NCI-H1048 (cell line): Measurements from ENCODE around the gene MRS2.
"Not testable (repeated sequence)": the region's sequence is repeated elsewhere in the genome, so short reads cannot be mapped to it uniquely, and the experiment has no call there.

ENCODE experiments used
- DNase-seq: peaks from one replicate; lab custom pipeline; 2025; lab: John Stamatoyannopoulos, UW

Gene MRS2

DNA sequence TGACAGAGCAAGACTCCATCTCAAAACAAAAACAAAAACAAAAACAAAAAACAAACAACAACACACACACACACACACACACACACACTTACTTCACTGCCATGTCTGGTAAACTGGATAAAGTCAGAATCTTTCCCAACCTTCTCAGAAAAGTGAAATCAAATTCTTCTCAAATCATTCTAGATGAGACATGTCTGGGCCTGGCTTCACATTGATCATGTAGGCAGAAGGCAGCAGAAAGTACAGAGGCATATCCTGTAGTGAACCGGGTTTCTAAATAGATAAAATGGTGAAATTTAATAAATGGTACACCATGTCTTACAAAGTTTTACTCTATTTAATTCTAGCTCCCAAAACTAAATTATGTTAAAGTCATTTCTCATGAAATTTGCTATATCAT, 14.9 kb upstream of the MRS2 start:
- no peak for DNase-seq

- no peak for DNase-seq
Observed at GRCh38 chr6:24391208-24391607, 11.5 kb upstream of the MRS2 start.

DNA sequence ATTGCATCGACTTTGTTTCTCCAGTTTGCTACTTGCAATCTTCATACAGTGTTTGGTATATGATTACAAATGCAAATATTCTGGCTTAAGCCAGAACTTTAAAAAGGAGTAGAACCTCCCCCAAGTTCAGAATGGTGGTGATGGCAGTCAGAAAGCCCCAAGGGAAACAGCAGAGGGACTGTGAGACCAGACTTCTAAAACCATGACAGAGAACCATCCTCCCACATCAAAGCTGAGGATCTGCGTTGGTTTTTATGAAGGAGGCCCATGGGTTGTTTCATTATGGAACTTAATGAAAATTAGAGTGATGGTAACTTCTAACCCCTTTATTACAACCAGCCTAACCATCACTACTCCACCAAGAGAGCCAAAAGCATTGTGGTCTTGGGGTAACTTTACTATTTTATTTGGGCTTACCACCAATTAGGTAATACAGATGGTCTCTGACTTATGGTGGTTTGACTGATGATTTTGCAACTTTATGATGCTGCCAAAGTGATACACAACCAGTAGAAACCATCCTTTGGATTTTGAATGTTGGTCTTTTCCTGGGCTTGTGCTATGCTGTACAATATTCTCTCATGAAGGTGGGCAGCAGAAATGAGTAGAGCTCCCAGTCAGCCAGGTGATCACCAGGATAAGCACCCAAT, 10.9 kb upstream of the MRS2 start:
- DNase-seq = no peak

GRCh38 chr6:24394061-24394779, 8.5 kb upstream of the MRS2 start:
- DNase-seq = no peak

GRCh38 chr6:24394780-24395437, 7.8 kb upstream of the MRS2 start:
- DNase-seq = no peak

GRCh38 chr6:24396824-24397223, 5.9 kb upstream of the MRS2 start:
- no peak for DNase-seq

- no peak for DNase-seq
Observed at GRCh38 chr6:24397631-24398030, 5.1 kb upstream of the MRS2 start.

DNA sequence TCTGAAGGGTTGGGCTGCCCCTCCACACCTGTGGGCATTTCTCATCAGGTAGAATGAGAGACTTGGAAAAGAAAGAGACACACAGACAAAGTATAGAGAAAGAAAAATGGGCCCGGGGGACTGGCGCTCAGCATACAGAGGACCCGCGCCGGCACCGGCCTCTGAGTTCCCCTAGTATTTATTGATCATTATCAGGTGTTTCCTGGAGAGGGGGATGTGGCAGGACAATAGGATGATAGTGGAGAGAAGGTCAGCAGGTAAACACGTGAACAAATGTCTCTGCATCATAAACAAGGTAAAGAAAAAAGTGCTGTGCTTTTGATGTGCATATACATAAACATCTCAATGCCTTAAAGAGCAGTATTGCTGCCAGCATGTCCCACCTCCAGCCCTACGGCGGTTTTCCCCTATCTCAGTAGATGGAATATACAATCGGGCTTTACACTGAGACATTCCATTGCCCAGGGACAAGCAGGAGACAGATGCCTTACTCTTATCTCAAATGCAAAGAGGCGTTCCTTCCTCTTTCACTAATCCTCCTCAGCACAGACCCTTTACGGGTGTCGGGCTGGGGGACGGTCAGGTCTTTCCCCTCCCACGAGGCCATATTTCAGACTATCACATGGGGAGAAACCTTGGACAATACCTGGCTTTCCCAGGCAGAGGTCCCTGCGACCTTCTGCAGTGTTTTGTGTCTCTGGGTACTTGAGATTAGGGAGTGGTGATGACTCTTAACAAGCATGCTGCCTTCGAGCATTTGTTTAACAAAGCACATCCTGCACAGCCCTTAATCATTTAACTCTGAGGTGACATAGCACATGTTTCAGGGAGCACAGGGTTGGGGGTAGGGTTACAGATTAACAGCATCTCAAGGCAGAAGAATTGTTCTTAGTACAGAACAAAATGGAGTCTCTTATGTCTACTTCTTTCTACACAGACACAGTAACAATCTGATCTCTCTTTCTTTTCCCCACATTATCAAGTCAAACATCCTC, 2.4 kb upstream of the MRS2 start:
- DNase-seq = not testable (repeated sequence)

DNA sequence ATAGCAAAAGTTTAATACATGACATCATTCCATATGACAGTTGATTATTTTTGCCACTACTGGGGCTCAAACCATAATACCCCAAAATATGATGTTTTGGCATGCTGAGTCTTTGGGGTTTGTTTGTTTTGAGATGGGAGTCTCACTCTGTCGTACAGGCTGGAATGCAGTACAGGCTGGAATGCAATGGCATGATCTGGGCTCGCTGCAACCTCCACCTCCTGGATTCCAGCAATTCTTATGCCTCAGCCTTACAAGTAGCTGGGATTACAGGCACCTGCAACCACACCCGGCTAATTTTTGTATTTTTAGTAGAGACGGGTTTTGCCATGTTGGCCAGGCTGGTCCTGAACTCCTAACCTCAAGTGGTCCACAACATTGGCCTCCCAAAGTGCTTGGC, 1.3 kb upstream of the MRS2 start:
- DNase-seq = no peak

DNA sequence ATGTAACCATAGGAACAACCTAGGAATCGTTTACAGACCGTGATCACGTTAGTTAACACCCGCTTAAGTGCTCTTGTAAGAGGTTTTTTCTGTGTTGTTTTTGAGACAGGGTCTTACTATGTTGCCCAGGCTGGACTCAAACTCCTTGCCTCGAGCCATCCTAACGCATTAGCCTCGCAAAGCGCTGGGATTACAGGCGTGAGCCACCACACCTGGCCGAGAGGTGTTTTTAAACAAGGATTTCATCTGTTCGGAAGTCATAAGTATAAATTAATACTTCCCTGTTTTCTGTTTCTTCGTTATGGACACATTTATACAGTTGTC, 727 bp downstream of the MRS2 start:
- DNase-seq = no peak

DNA sequence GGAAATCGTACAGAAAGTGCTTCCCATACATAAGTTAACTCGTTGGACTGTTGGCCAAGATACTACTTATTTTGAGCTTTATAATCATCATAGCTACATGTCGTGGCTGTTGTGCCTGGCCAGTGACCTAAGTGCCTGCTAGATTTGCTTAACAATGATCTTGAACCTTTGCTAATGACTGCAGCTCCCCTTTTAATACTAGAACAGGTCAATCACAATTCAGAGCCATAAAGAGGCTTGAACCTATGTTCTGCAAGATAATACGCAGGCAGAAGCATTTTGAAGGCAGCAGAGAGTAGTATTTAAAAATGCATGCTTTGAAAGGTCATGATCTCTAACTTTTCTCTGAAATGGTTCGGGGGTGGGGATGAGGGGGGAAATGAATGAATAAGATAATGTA, 2.5 kb downstream of the MRS2 start:
- DNase-seq = no peak

DNA sequence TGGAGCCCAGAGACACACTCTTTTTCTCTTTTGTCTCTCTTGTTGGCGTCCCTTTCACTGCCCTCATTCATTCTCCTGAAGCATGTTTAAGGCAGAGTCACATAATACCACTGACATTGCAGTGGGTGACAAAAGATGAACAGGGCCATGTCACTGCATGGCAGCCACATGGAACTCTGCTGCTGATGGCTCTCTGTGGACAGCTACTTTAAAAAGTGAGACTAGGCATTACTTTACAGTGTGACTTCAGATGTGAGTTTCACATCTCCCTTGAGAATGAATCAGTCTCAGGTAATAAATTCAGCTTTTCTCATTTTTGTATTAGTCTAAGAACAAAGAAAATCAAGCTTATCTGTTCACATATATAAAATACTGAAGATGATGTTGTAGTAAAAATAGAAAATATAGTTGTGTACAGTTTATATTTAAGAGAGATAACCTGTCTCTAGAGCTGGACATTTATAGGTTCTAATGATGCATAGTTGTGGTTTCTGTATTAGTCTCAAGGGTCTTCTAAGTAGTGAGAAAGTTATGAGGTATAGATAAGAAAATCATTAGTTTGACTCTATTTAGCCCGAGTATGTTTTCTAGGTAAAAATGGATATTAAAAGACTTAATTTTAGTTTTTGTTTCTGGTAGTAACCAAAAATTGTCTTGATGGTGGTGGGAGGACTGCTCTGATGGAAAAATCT, 6.1 kb downstream of the MRS2 start:
- no peak for DNase-seq

DNA sequence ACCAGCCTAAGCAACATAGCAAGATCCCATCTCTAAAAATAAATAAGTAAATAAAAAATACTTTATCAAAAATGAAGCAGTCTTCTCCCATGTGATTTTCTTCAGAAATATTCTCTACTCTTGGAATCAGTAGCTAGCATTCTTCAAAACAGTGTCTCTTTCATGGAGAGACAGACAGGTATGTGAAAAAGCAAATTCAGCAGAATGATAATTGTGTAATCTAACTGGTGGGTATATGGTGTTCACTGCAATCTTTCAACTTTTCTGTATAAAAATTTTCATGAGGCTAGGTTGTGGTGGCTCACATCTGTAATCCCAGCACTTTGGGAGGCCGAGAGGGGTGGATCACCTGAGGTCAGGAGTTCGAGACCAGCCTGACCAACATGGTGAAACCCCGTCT, 7.9 kb downstream of the MRS2 start:
- DNase-seq = no peak

DNA sequence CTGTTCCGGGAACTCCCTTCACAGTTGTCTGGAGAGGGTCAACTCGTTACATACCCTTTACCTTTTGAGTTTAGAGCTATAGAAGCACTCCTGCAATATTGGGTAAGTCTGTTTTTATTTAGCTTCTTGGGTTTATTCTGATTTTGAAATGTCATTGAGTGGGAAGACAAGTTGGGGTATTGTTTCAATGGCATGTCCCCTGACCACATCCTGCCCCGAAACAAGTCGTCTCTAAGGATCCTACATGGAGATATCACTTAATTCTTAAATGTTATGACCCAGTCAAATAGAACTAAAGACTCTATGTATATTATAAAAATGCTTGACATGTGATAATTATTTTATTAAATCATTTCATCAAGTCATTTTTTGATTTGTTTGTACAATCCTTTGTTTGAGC, 9.6 kb downstream of the MRS2 start:
- DNase-seq = no peak

DNA sequence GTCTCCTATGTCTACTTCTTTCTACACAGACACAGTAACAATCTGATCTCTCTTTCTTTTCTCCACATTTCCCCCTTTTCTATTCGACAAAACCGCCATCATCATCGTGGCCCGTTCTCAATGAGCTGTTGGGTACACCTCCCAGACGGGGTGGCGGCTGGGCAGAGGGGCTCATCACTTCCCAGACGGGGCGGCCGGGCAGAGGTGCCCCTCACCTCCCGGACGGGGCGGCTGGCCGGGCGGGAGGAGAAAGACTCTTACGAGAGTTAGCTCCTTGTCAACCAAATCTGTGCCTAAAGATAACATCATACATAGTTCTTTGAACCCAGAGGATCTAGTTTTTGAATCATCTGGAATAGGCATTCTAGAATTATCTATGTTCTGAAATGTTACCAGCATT, 11.8 kb downstream of the MRS2 start:
- not testable (repeated sequence) for DNase-seq

DNA sequence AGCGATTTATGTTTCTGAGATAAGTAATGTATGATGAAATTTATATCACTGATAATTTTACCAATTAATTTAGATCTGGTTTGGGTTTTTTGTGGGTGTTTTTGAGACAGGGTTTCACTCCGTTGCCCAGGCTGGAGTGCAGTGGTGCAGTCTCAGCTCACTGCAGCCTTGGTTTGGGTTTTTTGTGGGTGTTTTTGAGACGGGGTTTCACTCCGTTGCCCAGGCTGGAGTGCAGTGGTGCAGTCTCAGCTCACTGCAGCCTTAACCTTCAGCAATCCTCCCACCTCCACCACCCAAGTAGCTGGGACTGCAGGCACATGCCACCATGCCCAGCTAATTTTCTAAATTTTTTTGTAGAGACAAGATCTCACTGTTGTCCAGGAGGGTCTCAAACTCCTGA, 13.0 kb downstream of the MRS2 start:
- no peak for DNase-seq

DNA sequence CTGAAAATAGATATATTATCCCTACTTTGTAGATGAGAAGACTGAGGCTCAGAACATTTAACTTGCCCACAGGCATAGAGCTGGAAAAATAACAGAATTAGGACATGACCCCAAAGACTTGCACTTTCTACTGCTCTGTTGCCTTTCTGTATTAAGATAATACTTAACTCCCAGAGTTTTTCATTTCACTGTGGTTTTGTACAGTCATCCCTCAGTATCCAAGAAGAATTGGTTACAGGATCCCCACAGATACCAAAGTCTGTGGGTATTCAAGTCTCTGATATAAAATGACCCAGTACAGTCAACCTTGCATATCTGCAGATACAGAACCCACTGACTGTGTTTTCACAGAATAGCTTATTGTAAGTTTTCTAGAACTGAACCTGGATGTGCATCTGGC, 16.8 kb downstream of the MRS2 start:
- DNase-seq = no peak

DNA sequence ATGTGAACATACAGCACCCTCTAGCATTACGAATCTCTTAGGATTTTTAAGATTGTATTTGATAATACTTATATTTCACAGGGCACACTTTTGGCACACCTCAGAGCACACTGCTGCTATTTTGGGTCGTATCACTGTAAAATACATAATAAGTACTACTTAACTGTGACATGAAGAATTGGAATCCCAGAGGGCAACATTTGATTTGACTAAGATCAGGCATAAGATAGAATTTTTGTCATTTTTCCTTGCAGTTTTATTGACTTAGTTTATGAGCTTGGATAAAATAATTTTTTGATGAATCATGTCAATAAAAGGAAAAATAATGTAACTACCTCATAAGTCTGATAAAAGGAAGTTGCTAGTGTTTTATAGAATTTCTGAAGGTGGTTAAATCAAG, 22.4 kb downstream of the MRS2 start:
- no peak for DNase-seq

DNA sequence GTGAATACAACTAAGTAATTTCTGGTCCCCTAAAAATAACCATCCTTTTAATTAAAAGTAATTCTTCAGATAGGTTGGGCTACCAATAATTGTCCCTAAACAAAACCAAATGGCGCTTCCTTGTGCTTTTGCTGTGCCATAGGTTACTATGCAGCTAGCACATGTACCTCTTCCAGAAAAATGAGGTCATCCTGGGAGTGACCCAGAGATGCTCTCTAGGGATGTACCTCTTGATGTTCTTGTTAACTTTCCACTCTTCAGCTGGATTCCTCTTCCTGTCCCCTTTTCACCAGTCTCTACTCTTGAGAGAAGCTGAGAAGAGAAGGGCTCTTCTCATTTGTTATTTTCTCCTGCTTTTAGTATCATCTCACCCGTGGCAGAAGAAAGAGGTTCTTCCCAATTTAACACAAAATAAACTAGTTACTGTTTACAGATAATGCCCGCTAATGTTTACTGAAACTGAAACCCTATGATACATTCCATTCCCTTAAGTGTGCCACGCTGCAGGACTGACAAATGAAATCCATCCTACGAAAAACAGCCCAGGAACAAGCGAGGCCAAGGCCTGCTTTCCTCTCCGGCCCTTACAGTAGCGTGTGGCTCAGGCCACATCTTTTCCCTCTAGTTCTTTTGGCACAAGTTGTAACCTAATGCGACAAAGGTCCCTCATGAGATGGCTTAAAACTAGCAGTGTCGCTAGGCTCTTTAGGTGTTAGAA, 24.2 kb downstream of the MRS2 start:
- DNase-seq = no peak

- no peak for DNase-seq
Observed at GRCh38 chr6:24428615-24429014, 25.9 kb downstream of the MRS2 start.

DNA sequence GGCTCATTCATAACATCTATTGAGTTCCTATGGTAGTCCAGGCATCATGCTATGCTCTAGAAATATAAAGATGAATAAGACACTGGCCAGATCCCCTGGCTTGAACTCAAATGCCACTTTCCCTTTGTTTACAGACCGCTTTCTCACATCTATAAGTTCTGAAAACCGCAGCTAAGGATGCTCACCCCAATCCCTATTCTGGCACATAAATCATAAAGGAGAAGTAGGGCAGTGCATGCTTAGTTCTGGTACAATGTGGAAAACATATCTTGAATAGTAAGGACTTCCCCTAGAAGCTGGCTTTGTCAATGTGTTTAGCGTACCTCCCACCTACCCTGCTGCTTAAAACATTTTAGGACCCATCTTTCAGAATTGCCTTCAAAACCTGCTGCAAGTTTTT, 26.4 kb downstream of the MRS2 start:
- DNase-seq = no peak
